GM12891 (cell line): ENCODE data around the gene LRRC56.

ENCODE experiments used
- POLR2A ChIP-seq: IDR thresholded peaks from 2 replicates; pipeline ENCODE4 v1.6.1; 2011; ENCODE audit warnings: low read depth, low read length, control low read depth
- POLR2AphosphoS5 ChIP-seq: IDR thresholded peaks from 2 replicates; pipeline ENCODE4 v1.6.1; 2011; ENCODE audit warnings: low read depth, low read length, control low read depth
- TAF1 ChIP-seq: IDR thresholded peaks from 2 replicates; pipeline ENCODE4 v1.6.1; 2011; ENCODE audit warnings: low read depth, low read length, control low read depth

GRCh38 chr11:495537-495931 is 41.8 kb upstream of the LRRC56 start:
- TF ChIP-seq POLR2AphosphoS5 (no peak), POLR2A (no peak), TAF1 (no peak)
